Neural cell (in vitro differentiated cells): ENCODE data around the gene GK. TPM values are rescaled to one million over a fixed set of nuclear protein-coding genes. Genes with fewer than 3 reads are reported as not detected.

Experiments used
- H2AFZ ChIP-seq: fragments of 200-600, 300-800 bp; sonication (generic), shearing (Covaris generic); 2 replicates; pipeline ENCODE4 v1.6.0; 2014; ENCODE audit warnings: low read depth, mild to moderate bottlenecking, antibody characterized with exemption, low read length, moderate library complexity
- H3F3A ChIP-seq: fragments of 200-600 bp; shearing (Covaris generic); 2 replicates; pipeline ENCODE4 v1.6.1; 2016; ENCODE audit warnings: mild to moderate bottlenecking, moderate library complexity, mixed read lengths, antibody characterized with exemption, low read length; ENCODE audit not compliant: insufficient read depth, poor library complexity, severe bottlenecking
- H3K27ac ChIP-seq: fragments of 200-600, 300-800 bp; sonication (generic), shearing (Covaris generic); 2 replicates; pipeline ENCODE4 v1.5.1; 2014; ENCODE audit warnings: mild to moderate bottlenecking, low read length, moderate library complexity
- H3K27me3 ChIP-seq: fragments of 300-800, 200-600 bp; sonication (generic), shearing (Covaris generic); 2 replicates; pipeline ENCODE4 v1.6.0; 2014; ENCODE audit warnings: mild to moderate bottlenecking, low read depth, low read length, moderate library complexity; ENCODE audit not compliant: insufficient read depth
- H3K36me3 ChIP-seq: fragments of 300-800, 200-600 bp; sonication (generic), shearing (Covaris generic); 2 replicates; pipeline ENCODE4 v1.5.1; 2014; ENCODE audit warnings: mild to moderate bottlenecking, antibody characterized with exemption, low read length, moderate library complexity; ENCODE audit not compliant: insufficient read depth
- H3K4me2 ChIP-seq: fragments of 300-800, 200-600 bp; sonication (generic), shearing (Covaris generic); 2 replicates; pipeline ENCODE4 v1.6.0; 2014; ENCODE audit warnings: mild to moderate bottlenecking, low read length
- H3K4me3 ChIP-seq: fragments of 300-800, 200-600 bp; sonication (generic), shearing (Covaris generic); 2 replicates; pipeline ENCODE4 v1.5.1; 2014; ENCODE audit warnings: mild to moderate bottlenecking, low read length, moderate library complexity
- H3K79me2 ChIP-seq: fragments of 200-600 bp; shearing (Covaris generic); replicated peaks from 2 replicates; pipeline ENCODE4 v1.6.0; 2014; ENCODE audit warnings: mild to moderate bottlenecking, low read length, moderate library complexity; ENCODE audit not compliant: insufficient read depth
- H3K9ac ChIP-seq: fragments of 300-800, 200-600 bp; sonication (generic), shearing (Covaris generic); 2 replicates; pipeline ENCODE4 v1.6.1; 2016; ENCODE audit warnings: mild to moderate bottlenecking, low read length, mixed read lengths
- H3K9me2 ChIP-seq: fragments of 200-600 bp; shearing (Covaris generic); 2 replicates; pipeline ENCODE4 v1.6.1; 2016; ENCODE audit warnings: mild to moderate bottlenecking, low read length, mixed read lengths; ENCODE audit not compliant: insufficient read depth
- H3K9me3 ChIP-seq: fragments of 200-600, 300-800 bp; sonication (generic), shearing (Covaris generic); 2 replicates; pipeline ENCODE4 v1.6.1; 2016; ENCODE audit warnings: mild to moderate bottlenecking, mixed run types, low read length, moderate library complexity, mixed read lengths
- H4K20me1 ChIP-seq: fragments of 200-600 bp; shearing (Covaris generic); 2 replicates; pipeline ENCODE4 v1.6.1; 2016; ENCODE audit warnings: mild to moderate bottlenecking, mixed run types; ENCODE audit not compliant: insufficient read depth
- EP300 ChIP-seq: fragments of 450-650 bp; conservative IDR thresholded peaks from 2 replicates; pipeline ENCODE4 v1.6.1; 2014; ENCODE audit warnings: antibody characterized with exemption, mild to moderate bottlenecking, moderate library complexity; ENCODE audit not compliant: poor library complexity, severe bottlenecking
- EZH2 ChIP-seq: fragments of 200-600, 300-800 bp; shearing (Covaris generic), sonication (generic); IDR thresholded peaks from 2 replicates; pipeline ENCODE4 v1.6.1; 2014; ENCODE audit warnings: antibody characterized with exemption, low read length, borderline replicate concordance, mild to moderate bottlenecking; ENCODE audit not compliant: insufficient read depth, poor library complexity, severe bottlenecking
- MXI1 ChIP-seq: fragments of 450-650 bp; conservative IDR thresholded peaks from 2 replicates; pipeline ENCODE4 v1.6.1; 2014; ENCODE audit warnings: antibody characterized with exemption, mild to moderate bottlenecking; ENCODE audit not compliant: poor library complexity, severe bottlenecking
- POLR2AphosphoS5 ChIP-seq: IDR thresholded peaks from 2 replicates; pipeline ENCODE4 v1.6.1; 2012
- RAD21 ChIP-seq: fragments of 450-650 bp; conservative IDR thresholded peaks from 2 replicates; pipeline ENCODE4 v1.6.1; 2014; ENCODE audit warnings: antibody characterized with exemption, mild to moderate bottlenecking, moderate library complexity
- SMC3 ChIP-seq: fragments of 450-650 bp; conservative IDR thresholded peaks from 2 replicates; pipeline ENCODE4 v1.6.1; 2014; ENCODE audit warnings: antibody characterized with exemption, mild to moderate bottlenecking, moderate library complexity; ENCODE audit not compliant: poor library complexity
- TAF1 ChIP-seq: IDR thresholded peaks from 2 replicates; pipeline ENCODE4 v1.6.1; 2012; ENCODE audit warnings: low read depth
- polyA plus RNA-seq: library from polyadenylated mRNA; depleted of rRNA; stranded (reverse); fragments of >200 nt; gene quantifications from 2 replicates; pipeline ENCODE4 v1.2.3, GENCODE V29; 2014
- TF ChIP-seq, protein P1 (sequence below): fragments of 450-650 bp; IDR thresholded peaks from 2 replicates; pipeline ENCODE4 v1.5.1; 2014; ENCODE audit warnings: antibody characterized with exemption, mild to moderate bottlenecking, moderate library complexity; ENCODE audit not compliant: poor library complexity, severe bottlenecking
- TF ChIP-seq, protein P2 (sequence below): IDR thresholded peaks from 2 replicates; pipeline ENCODE4 v1.6.1; 2012; ENCODE audit warnings: borderline replicate concordance

Gene GK
- polyA plus RNA-seq, 1 donor from 2014 or later = 6.3 TPM

DNA sequence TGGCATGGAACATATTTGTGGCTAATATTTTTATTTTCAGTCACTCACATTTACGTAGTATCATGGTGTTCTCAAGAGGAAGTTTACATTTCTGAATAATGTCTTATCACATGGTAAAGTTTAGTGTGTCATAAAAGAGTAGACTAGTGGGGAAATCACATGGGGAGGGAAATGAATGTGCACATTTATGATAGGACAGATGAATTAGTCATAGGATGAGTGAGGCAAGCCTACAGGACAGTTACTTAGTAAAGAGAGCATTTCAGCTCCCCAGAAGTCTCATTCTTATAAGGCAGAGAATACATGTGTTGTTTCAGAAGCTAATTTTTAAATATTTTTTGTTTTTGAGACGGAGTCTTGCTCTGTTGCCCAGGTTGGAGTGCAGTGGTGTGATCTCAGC, 6.2 kb downstream of the GK start:
- no peaks in the 10 kb centered on the region for H3K9me2 ChIP-seq
- no peak for TF ChIP-seq SMC3
- H3K27ac ChIP-seq = no peak overlapping the region
- H3K27me3 ChIP-seq = no peaks in the 10 kb centered on the region
- H3K36me3 ChIP-seq = no peaks in the 10 kb centered on the region
- no peak overlapping the region for H3K4me2 ChIP-seq
- no peaks in the 10 kb centered on the region for H3K79me2 ChIP-seq
- no peaks in the 10 kb centered on the region for H3K9me3 ChIP-seq
- no peak overlapping the region for H3K9ac ChIP-seq
- H2AFZ ChIP-seq = no peak overlapping the region
- H3K4me3 ChIP-seq = no peak overlapping the region
- H4K20me1 ChIP-seq = no peaks in the 10 kb centered on the region
- H3F3A ChIP-seq = no peaks in the 10 kb centered on the region

DNA sequence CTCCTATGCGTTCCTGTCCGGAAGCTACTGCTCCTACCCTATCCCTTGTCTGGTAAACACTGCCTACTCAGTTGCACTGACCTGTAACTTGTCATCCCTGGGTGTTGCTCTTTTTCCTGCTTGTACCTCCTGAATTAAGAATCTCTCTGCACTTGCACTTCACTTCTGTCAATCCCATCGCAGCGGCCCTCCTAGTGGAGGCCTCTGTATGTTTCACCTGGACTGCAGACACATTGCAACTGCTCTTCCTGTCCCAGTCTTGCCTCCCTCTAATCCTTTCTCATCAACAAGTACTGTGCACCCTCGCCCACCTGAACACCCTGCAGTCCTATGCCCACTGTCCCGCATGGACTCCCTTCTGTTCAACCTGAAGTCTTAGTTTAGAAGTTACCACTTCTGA, 8.0 kb downstream of the GK start:
- H3K79me2 ChIP-seq = no peaks in the 10 kb centered on the region
- no peaks in the 10 kb centered on the region for H3F3A ChIP-seq
- no peaks in the 10 kb centered on the region for H3K36me3 ChIP-seq
- no peaks in the 10 kb centered on the region for H3K9me2 ChIP-seq
- no peaks in the 10 kb centered on the region for H3K9me3 ChIP-seq
- no peak overlapping the region for H3K4me3 ChIP-seq
- TF ChIP-seq SMC3 (no peak), TAF1 (no peak), EP300 (no peak), RAD21 (no peak), POLR2AphosphoS5 (no peak), EZH2 (no peak), MXI1 (no peak)
- TF ChIP-seq, protein P1, sequence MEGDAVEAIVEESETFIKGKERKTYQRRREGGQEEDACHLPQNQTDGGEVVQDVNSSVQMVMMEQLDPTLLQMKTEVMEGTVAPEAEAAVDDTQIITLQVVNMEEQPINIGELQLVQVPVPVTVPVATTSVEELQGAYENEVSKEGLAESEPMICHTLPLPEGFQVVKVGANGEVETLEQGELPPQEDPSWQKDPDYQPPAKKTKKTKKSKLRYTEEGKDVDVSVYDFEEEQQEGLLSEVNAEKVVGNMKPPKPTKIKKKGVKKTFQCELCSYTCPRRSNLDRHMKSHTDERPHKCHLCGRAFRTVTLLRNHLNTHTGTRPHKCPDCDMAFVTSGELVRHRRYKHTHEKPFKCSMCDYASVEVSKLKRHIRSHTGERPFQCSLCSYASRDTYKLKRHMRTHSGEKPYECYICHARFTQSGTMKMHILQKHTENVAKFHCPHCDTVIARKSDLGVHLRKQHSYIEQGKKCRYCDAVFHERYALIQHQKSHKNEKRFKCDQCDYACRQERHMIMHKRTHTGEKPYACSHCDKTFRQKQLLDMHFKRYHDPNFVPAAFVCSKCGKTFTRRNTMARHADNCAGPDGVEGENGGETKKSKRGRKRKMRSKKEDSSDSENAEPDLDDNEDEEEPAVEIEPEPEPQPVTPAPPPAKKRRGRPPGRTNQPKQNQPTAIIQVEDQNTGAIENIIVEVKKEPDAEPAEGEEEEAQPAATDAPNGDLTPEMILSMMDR = no peak
- TF ChIP-seq, protein P2, sequence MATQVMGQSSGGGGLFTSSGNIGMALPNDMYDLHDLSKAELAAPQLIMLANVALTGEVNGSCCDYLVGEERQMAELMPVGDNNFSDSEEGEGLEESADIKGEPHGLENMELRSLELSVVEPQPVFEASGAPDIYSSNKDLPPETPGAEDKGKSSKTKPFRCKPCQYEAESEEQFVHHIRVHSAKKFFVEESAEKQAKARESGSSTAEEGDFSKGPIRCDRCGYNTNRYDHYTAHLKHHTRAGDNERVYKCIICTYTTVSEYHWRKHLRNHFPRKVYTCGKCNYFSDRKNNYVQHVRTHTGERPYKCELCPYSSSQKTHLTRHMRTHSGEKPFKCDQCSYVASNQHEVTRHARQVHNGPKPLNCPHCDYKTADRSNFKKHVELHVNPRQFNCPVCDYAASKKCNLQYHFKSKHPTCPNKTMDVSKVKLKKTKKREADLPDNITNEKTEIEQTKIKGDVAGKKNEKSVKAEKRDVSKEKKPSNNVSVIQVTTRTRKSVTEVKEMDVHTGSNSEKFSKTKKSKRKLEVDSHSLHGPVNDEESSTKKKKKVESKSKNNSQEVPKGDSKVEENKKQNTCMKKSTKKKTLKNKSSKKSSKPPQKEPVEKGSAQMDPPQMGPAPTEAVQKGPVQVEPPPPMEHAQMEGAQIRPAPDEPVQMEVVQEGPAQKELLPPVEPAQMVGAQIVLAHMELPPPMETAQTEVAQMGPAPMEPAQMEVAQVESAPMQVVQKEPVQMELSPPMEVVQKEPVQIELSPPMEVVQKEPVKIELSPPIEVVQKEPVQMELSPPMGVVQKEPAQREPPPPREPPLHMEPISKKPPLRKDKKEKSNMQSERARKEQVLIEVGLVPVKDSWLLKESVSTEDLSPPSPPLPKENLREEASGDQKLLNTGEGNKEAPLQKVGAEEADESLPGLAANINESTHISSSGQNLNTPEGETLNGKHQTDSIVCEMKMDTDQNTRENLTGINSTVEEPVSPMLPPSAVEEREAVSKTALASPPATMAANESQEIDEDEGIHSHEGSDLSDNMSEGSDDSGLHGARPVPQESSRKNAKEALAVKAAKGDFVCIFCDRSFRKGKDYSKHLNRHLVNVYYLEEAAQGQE = no peak
- no peak overlapping the region for H3K4me2 ChIP-seq
- no peak overlapping the region for H3K9ac ChIP-seq
- H2AFZ ChIP-seq = no peak overlapping the region
- no peaks in the 10 kb centered on the region for H3K27me3 ChIP-seq
- no peaks in the 10 kb centered on the region for H4K20me1 ChIP-seq
- no peak overlapping the region for H3K27ac ChIP-seq

DNA sequence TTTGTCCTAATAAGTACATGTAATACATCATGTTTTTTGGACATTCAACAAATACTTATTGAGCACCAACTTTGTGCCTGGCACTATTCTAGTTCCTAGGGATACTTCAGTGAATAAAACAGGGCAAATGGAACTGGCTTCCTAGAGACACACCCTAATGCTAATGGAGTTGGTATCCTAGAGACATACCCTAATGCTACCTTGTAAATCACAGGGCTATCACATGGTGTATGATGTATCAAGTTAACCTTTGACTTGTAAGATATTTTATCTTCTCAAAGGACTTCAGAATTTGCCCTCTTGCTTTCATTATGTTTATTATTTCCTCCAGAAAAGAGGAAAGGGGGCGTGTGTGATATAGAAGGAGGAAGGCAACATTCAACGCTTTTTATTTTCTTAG, 10.1 kb downstream of the GK start:
- Histone ChIP-seq H3K27ac (no peak overlapping the region), H3K9me3 (no peaks in the 10 kb centered on the region)
- TF ChIP-seq EP300 (no peak), RAD21 (no peak), POLR2AphosphoS5 (no peak), EZH2 (no peak), SMC3 (no peak), TAF1 (no peak), MXI1 (no peak)
- TF ChIP-seq, protein P1 = no peak
- TF ChIP-seq, protein P2 = no peak

More for the DNA sequence above, 10.1 kb downstream of the GK start:
- Histone ChIP-seq H3K79me2 (no peaks in the 10 kb centered on the region), H3K9me2 (no peaks in the 10 kb centered on the region), H3K36me3 (no peaks in the 10 kb centered on the region), H3K27me3 (no peaks in the 10 kb centered on the region), H3K4me3 (no peak overlapping the region), H4K20me1 (no peaks in the 10 kb centered on the region), H3K9ac (no peak overlapping the region), H3K4me2 (no peak overlapping the region), H3F3A (no peaks in the 10 kb centered on the region), H2AFZ (no peak overlapping the region)
